Ovary (tissue), 3 donors: ENCODE results near the gene STIM1.

Source experiments
- EP300 ChIP-seq: sonication (generic); formaldehyde crosslinking; IDR thresholded peaks from one replicate; pipeline ENCODE4 v1.6.1; 2017; ENCODE audit warnings: antibody characterized with exemption
- POLR2A ChIP-seq: fragments of 450-650 bp; IDR thresholded peaks from one replicate; pipeline ENCODE4 v1.6.1; 2017; ENCODE audit warnings: antibody characterized with exemption, mild to moderate bottlenecking, moderate library complexity
- TF ChIP-seq, protein P1 (sequence below), 3 donors: fragments of 450-650 bp in 2 of 3; fragments of 200-600 bp in 1 of 3; IDR thresholded peaks; one replicate each; pipeline versions ENCODE4 v1.5.1 to v1.8.0; 2016 to 2022; ENCODE audit warnings: antibody characterized with exemption in 3 of 3, mild to moderate bottlenecking in 1 of 3
- donor health status: DM: no; HTN: no; CAD: no.

DNA sequence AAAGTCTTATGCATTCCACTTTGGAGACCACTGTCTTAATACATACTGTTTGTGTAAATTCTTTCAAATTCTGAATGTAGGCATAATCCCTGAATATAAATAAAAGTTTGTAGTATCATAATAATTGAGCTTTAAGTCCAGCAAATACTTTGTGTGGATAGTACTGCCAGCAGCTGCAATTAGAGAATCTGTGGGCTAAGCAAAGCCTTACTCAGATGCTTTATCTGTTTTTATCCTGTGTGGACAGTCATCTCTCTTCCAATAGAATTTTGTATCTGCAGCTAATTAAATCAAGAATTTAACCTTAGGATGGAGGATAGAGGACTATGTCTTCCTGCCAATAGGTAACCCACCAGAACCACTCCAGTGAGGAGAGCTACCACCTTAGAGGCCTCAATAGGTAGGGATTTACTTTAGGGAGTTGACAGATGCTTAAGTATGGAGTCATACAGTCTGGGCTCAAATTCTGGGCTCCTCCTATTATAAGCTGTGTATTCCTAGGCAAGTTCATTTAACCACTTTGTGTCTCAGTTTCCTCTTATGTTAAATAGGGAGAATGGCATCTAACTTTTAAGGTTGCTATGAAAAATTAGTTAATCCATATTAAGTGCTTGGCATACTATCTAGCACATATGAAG is 71.1 kb downstream of the STIM1 start:
- TF ChIP-seq POLR2A (no peak), EP300 (no peak)
- TF ChIP-seq, protein P1, sequence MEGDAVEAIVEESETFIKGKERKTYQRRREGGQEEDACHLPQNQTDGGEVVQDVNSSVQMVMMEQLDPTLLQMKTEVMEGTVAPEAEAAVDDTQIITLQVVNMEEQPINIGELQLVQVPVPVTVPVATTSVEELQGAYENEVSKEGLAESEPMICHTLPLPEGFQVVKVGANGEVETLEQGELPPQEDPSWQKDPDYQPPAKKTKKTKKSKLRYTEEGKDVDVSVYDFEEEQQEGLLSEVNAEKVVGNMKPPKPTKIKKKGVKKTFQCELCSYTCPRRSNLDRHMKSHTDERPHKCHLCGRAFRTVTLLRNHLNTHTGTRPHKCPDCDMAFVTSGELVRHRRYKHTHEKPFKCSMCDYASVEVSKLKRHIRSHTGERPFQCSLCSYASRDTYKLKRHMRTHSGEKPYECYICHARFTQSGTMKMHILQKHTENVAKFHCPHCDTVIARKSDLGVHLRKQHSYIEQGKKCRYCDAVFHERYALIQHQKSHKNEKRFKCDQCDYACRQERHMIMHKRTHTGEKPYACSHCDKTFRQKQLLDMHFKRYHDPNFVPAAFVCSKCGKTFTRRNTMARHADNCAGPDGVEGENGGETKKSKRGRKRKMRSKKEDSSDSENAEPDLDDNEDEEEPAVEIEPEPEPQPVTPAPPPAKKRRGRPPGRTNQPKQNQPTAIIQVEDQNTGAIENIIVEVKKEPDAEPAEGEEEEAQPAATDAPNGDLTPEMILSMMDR (IDR thresholded peaks at IDR 0.05), result no peak
